Heart left ventricle (tissue), 16 donors: ENCODE measurements around the gene GMFB. TPM values are rescaled to one million over a fixed set of nuclear protein-coding genes. Genes with fewer than 3 reads are reported as not detected.

ENCODE experiments used
- ATAC-seq, 4 donors: fragments of 200-7000 bp; cut with Tn5 transposase; one replicate each; pipeline ENCODE4 v1.9.1; 2020 to 2022; ENCODE audit warnings: moderate library complexity in 4 of 4, mild to moderate bottlenecking in 3 of 4, moderate number of reproducible peaks in 1 of 4
- DNase-seq, 5 donors: peaks; one replicate each; pipeline ENCODE4 v3.0.0-alpha.2; 2020
- H3K27ac ChIP-seq, 12 donors: fragments of 200-600 bp; sonication (generic) in 4 of 12; one replicate each; pipeline versions ENCODE4 v1.5.0 to v1.8.0; 2016 to 2022; ENCODE audit warnings: mild to moderate bottlenecking in 2 of 12
- H3K27me3 ChIP-seq, 9 donors: fragments of 200-600 bp; sonication (generic) in 2 of 9; one replicate each; pipeline versions ENCODE4 v1.5.1 to v1.8.0; 2016 to 2022; ENCODE audit warnings: mild to moderate bottlenecking in 3 of 9
- H3K36me3 ChIP-seq, 9 donors: fragments of 200-600 bp; sonication (generic) in 2 of 9; one replicate each; pipeline versions ENCODE4 v1.5.0 to v1.8.0; 2018 to 2022; ENCODE audit warnings: mild to moderate bottlenecking in 2 of 9
- H3K4me1 ChIP-seq, 12 donors: fragments of 200-600 bp; sonication (generic) in 4 of 12; one replicate each; pipeline versions ENCODE4 v1.5.0 to v1.8.0; 2016 to 2022; ENCODE audit warnings: mild to moderate bottlenecking in 3 of 12
- H3K4me3 ChIP-seq, 12 donors: fragments of 200-600 bp; sonication (generic) in 4 of 12; one replicate each; pipeline versions ENCODE4 v1.5.0 to v1.8.0; 2017 to 2022; ENCODE audit warnings: mild to moderate bottlenecking in 9 of 12, moderate library complexity in 4 of 12
- H3K9me3 ChIP-seq, 12 donors: fragments of 200-600 bp; sonication (generic) in 4 of 12; one replicate each; pipeline versions ENCODE4 v1.5.0 to v1.8.0; 2016 to 2022; ENCODE audit warnings: mild to moderate bottlenecking in 1 of 12
- CTCF ChIP-seq, 12 donors: fragments of 200-600 bp; sonication (generic) in 4 of 12; IDR thresholded peaks; one replicate each; pipeline versions ENCODE4 v1.5.0 to v1.8.0; 2018 to 2022; ENCODE audit warnings: antibody characterized with exemption in 12 of 12, mild to moderate bottlenecking in 5 of 12
- POLR2A ChIP-seq, 2 donors: fragments of 450-650 bp; IDR thresholded peaks; one replicate each; pipeline ENCODE4 v1.6.1; 2017; ENCODE audit warnings: antibody characterized with exemption in 2 of 2, mild to moderate bottlenecking in 2 of 2, moderate library complexity in 2 of 2
- WGBS, 4 donors: extraction: QIAGEN DNeasy Blood & Tissue Kit in 2 of 4; methylation state at CpG; one replicate each; pipeline versions ENCODE4 v1.1.5 to v1.1.7; 2013 to 2018; 5-methylcytosine and 5-hydroxymethylcytosine counted together
- intact Hi-C, 10 donors: fragments of 100-400 bp; cut with DNase I; formaldehyde crosslinking; loops; one replicate each; pipeline versions ENCODE4 v1.11.1 to v1.14.2; 2022
- polyA plus RNA-seq, 2 donors: library from polyadenylated mRNA; stranded (reverse); fragments of 200-250 nt; gene quantifications; one replicate each; pipeline ENCODE4 v1.2.3, GENCODE V29; 2013
- total RNA-seq, 9 donors: library from RNA; depleted of rRNA in 2 of 9; stranded (reverse); fragments of >200 nt in 2 of 9; fragmentation: NEBNext Ultra II Directional in 3 of 9; extraction: Animal tissue kit (Norgen Biotek cat#: 25700) in 3 of 9; gene quantifications; one replicate each; pipeline versions ENCODE4 v1.1.0 to v1.2.4, GENCODE V29; 2016 to 2023
- donor health status: ischemic (EF 13 %, LVEDD 7.1; RV severe dilation, severe dysfunction).
- donor health status: healthy with polysubstance abuse.
- donor health status: DM: no; HTN: yes; CAD: no.
- donor health status: DM: no; HTN: no; CAD: no.
- donor health status: ischemic (EF 25% LVEDD 6.9; RV normal size, moderate dysfunction).
- donor health status: ischemic (EF 25% LVEDD 5.7; RV mildly dilated, moderate dysfunction).
- donor health status: healthy.
- donor health status: DM: yes; HTN: yes; CAD: no.
- donor health status: ischemic (EF 35%, LVEDD 5.7; RV mildly dilated, moderate dysfunction).
- donor health status: nonischemic (EF 11% LVEDD 7.7; RV severe dilation, severe dysfunction).
- donor health status: DM: yes; HTN: yes; CAD: no.
- donor health status: PGD.
- donor health status: ischemic (EF 29% LVEDD 5.4; RV normal size, mild dysfunction).
- donor health status: nonischemic (EF 23%, LVEDD 6.1; RV moderate dilation, normal function).

The GMFB gene
- total and polyA plus RNA-seq, 11 donors, result 5.0 to 35.8 (median 26.0) TPM

GRCh38 chr14:54489731-54490444 is 1.1 kb upstream of the GMFB start:
- ATAC-seq (no peak), DNase-seq (no peak)
- peak overlapping the region in 11 of 12 donors; percentile 87 to 99 (median 96) for H3K27ac ChIP-seq
- no peaks in the 10 kb centered on the region for H3K9me3 ChIP-seq
- no peaks in the 10 kb centered on the region for H3K27me3 ChIP-seq
- H3K4me3 ChIP-seq, result peak overlapping the region in 9 of 12 donors; percentile 62 to 95 (median 82)
- 95 to 96% (median 96%) methylated on average over 4 of the region's 4 CpGs for whole genome bisulfite sequencing, 4 donors
- TF ChIP-seq POLR2A (IDR thresholded peaks at IDR 0.05) (no peak), CTCF (IDR thresholded peaks at IDR 0.05) (no peak)
- no peaks in the 10 kb centered on the region for H3K36me3 ChIP-seq
- H3K4me1 ChIP-seq, result peaks cover 0 to 50% (median 26%) of the 10 kb centered on the region in 12 donors
- intact Hi-C loops, result loop anchor here in 4 of 10 donors (1.0 to 5.0 kb wide), 3 partner anchors 19 to 48 kb away; partner anchors contain the start of genes CNIH1 (in 3 of the 4) and CGRRF1 (in 2 of the 4)

- Histone ChIP-seq H3K27ac (peak overlapping the region; percentile 87 to 99 (median 96)), H3K27me3 (no peaks in the 10 kb centered on the region), H3K9me3 (no peaks in the 10 kb centered on the region), H3K36me3 (no peaks in the 10 kb centered on the region), H3K4me3 (peak overlapping the region; percentile 62 to 96 (median 82)), H3K4me1 (peaks cover 0 to 56% (median 29%) of the 10 kb centered on the region in 12 donors)
- DNase-seq, result no peak
- TF ChIP-seq POLR2A (IDR thresholded peaks at IDR 0.05) (no peak), CTCF (IDR thresholded peaks at IDR 0.05) (no peak)
- 17 to 24% (median 22%) methylated on average over 5 of the region's 5 CpGs for WGBS, 4 donors
- intact Hi-C loops, result loop anchor here in 4 of 10 donors (1.0 to 5.0 kb wide), 3 partner anchors 20 to 47 kb away; partner anchors contain the start of genes CNIH1 (in 3 of the 4) and CGRRF1 (in 2 of the 4)
- peak in 2 of 4 donors; percentile 2 to 9 for ATAC-seq
Observed at GRCh38 chr14:54489318-54489683, 521 bp upstream of the GMFB start.

- TF ChIP-seq CTCF (IDR thresholded peaks at IDR 0.05), result peak in 1 of 12 donors; percentile 6
- no peak for TF ChIP-seq POLR2A (IDR thresholded peaks at IDR 0.05)
- no peak for ATAC-seq
- no peaks in the 10 kb centered on the region for H3K9me3 ChIP-seq
Observed at GRCh38 chr14:54488318-54488645, 498 bp downstream of the GMFB start.

GRCh38 chr14:54487771-54488170 is 1.0 kb downstream of the GMFB start:
- Histone ChIP-seq H3K4me3 (peak overlapping the region; percentile 62 to 96 (median 82)), H3K27me3 (no peaks in the 10 kb centered on the region), H3K36me3 (peaks cover 0 to 10% (median 6%) of the 10 kb centered on the region in 9 donors), H3K4me1 (peaks cover 0 to 71% (median 38%) of the 10 kb centered on the region in 12 donors), H3K9me3 (no peaks in the 10 kb centered on the region), H3K27ac (peak overlapping the region; percentile 87 to 99 (median 96))
- no peak for TF ChIP-seq CTCF (IDR thresholded peaks at IDR 0.05)
- ATAC-seq (peak in 1 of 4 donors; percentile 32), DNase-seq (no peak)
- intact Hi-C loops, result loop anchor here in 4 of 10 donors (1.0 to 5.0 kb wide), 3 partner anchors 21 to 46 kb away; partner anchors contain the start of genes CNIH1 (in 4 of the 4) and CGRRF1 (in 1 of the 4)
- WGBS, 4 donors, result 42 to 50% (median 45%) methylated on average over 4 of the region's 4 CpGs

More at GRCh38 chr14:54488318-54488645, 498 bp downstream of the GMFB start:
- Histone ChIP-seq H3K4me3 (peak overlapping the region; percentile 62 to 96 (median 82)), H3K27ac (peak overlapping the region; percentile 87 to 99 (median 96)), H3K36me3 (peaks cover 0 to 5% (median under 1%) of the 10 kb centered on the region in 9 donors), H3K27me3 (no peaks in the 10 kb centered on the region), H3K4me1 (peaks cover 0 to 66% (median 34%) of the 10 kb centered on the region in 12 donors)
- WGBS, 4 donors, result 0 to 3% (median 2%) methylated on average over 9 of the region's 9 CpGs
- DNase-seq, result no peak
- intact Hi-C loops, result loop anchor here in 4 of 10 donors (1.0 to 5.0 kb wide), 3 partner anchors 21 to 47 kb away; partner anchors contain the start of genes CNIH1 (in 4 of the 4) and CGRRF1 (in 1 of the 4)
